GM19324 (cell line): ENCODE measurements around the gene WIPF1.
"Not testable (repeated sequence)": the region's sequence is repeated elsewhere in the genome, so short reads cannot be mapped to it uniquely, and the experiment has no call there.

ENCODE experiments used
- ATAC-seq: cut with Tn5 transposase; IDR thresholded peaks from one replicate; pipeline ENCODE4 v1.9.1; 2021; ENCODE audit warnings: mild to moderate bottlenecking, moderate library complexity; ENCODE audit not compliant: unreplicated experiment, low FRiP score

Gene WIPF1

DNA sequence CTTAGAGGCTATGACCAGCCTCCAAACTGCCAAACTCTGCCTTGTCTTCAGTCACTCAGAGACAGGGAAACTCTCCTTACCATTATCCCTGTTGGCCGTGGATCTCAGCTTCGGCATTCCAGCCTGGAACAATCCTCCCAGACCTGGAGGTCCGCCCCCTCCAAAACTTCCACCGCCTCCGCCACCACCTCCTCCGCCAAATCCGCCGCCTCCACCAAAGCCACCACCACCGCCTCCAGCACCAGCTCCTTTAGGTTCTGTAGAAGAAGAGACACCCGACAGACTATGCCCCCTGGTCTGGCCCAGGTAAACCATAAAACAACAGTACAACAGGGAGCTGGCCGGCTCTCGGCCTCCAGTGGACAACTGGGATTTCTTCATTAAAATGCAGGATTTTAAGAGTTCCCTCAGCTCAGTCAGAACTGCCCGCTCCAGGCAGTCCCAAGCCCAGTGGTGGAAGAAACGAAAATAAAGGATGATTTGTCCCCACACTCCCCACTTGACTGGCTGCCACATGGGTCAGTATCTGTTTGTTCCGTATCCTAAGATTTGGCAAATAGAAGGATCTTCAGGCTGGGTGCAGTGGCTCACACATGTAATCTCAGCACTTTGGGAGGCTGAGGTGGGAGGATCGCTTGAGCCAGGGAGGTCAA lies 22.4 kb downstream of the WIPF1 start:
- ATAC-seq, result no peak

- ATAC-seq, result no peak
Observed at GRCh38 chr2:174574657-174575056, 22.9 kb downstream of the WIPF1 start.

GRCh38 chr2:174573621-174574081 lies 24.0 kb downstream of the WIPF1 start:
- no peak for ATAC-seq

- ATAC-seq, result no peak
Observed at GRCh38 chr2:174572556-174572955, 25.0 kb downstream of the WIPF1 start.

GRCh38 chr2:174571669-174572323 lies 25.8 kb downstream of the WIPF1 start:
- no peak for ATAC-seq

- no peak for ATAC-seq
Observed at GRCh38 chr2:174570318-174570958, 27.2 kb downstream of the WIPF1 start.

DNA sequence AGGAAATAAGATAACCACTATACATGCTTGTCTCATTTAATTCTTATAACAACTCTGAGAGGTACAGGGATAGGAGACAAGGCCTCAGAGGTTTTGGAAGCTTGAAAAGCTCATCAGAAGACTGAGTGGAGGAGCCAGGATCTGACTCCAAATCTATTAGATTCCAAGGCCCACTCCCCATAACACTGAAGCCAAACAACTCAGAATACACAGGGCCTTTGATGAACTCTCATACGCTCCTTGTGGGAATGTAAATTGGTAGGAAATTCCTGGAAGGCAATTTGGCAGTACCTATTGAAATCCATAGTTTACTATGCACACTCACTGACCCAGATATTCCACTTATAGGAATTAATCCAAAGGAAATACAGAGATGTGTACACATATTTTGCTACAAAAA lies 27.9 kb downstream of the WIPF1 start:
- ATAC-seq, result no peak

- no peak for ATAC-seq
Observed at GRCh38 chr2:174568425-174568824, 29.2 kb downstream of the WIPF1 start.

DNA sequence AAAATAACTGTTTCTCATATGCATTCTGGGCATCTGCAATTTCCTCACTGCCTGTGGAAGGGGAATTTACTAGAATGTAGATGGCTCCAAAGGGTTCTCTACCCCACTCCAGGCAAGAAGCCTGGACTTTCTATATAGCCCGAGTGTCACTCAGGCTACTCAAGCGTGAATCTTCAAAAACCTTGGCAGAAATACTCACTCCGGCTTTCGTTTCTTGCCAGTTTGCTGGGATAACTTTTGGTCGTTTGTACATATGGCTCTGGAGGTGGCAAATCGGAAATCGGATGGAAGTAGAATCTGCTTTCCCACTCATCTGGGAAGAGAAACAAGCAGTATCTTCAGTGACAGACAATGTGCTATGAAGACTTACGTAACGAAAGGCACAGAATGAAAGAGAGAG lies 30.7 kb downstream of the WIPF1 start:
- ATAC-seq, result no peak

GRCh38 chr2:174563530-174564282 lies 33.9 kb downstream of the WIPF1 start:
- no peak for ATAC-seq

DNA sequence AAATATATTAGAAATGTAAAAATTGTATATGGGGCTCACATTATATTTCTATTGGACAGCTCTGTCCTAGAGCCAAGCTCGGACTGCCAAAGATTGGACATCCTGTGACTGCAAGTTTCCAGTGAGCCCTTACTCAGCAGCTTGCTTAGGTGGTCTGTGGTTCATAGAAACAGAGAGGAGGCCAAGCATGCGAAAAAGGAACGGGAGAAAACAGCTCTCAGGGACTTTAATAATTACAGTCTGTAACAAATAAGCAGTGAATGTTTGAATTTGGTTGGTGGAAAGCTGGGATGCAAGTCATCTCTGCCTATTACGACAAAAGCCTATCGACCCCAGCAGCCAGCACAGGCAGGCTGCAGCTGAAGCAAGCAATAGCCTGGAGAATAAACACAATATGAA lies 35.6 kb downstream of the WIPF1 start:
- no peak for ATAC-seq

DNA sequence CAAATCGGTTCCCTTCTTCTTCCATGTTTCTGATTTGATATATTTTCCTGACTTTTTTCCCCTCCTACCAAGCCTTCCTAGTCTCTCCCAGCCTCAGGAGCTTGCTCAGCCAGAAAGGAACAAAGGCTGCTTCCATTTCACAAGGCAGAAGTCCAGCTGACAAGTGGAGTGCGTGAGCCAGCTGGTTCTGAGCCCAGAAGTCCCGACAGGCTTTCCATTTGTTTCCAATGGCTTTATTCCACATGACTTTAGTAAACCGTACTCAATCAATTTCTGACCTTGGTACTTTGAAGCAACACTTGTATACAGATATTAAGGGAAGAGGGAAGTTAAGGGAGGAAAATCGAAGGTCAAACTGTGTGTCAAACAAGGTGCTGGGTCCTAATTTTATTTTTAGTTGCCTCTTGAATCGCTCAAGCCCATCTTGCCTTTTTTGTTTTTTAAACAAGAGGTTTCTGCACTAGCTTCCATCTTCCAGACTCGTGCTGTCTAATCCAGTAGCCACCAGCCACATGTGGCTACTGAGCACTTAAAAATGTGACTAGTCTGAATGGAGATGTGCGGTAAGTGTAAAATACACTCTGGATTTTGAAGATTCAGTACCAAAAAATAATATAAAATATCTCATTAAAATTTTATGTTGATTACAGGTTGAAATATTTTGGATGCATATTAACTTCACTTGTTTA lies 36.2 kb downstream of the WIPF1 start:
- ATAC-seq, result no peak

DNA sequence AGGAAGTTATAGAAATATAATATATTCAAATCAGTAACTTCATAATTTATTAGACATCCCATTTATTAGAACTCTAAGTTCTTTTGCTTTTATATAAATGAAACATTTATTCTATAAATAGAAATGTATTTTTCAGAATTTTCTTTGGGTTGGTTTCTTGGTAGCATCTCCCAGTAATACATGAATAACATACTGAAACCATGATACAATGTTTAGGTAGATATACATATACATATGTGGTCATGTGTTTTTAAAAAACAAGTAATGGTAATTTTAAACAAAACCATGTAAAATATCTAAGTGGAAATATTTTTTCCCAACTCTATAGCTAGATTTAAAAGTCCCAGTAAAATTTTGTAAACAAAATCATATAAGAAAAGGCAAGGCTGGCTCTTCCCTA lies 36.9 kb downstream of the WIPF1 start:
- no peak for ATAC-seq

DNA sequence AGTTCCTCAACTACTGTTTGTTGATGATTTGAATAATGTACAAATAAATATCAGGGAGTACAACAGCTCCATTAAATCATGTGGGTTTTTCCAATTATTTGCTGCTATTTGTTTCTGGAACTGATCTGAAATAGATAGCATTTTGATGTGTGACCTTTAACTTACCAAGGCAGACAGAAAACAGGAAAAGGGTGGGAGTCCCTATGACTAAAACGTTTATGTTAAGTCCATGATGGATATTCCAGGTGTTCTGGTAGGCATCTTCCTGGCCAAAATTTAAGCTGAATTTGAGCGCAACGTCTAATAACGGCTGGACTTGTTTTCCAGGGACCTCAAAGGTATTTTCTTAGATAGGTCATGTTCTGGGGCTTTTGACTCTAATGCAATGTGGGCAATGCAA lies 41.6 kb downstream of the WIPF1 start:
- ATAC-seq, result no peak

- no peak for ATAC-seq
Observed at GRCh38 chr2:174554529-174555150, 43.0 kb downstream of the WIPF1 start.

DNA sequence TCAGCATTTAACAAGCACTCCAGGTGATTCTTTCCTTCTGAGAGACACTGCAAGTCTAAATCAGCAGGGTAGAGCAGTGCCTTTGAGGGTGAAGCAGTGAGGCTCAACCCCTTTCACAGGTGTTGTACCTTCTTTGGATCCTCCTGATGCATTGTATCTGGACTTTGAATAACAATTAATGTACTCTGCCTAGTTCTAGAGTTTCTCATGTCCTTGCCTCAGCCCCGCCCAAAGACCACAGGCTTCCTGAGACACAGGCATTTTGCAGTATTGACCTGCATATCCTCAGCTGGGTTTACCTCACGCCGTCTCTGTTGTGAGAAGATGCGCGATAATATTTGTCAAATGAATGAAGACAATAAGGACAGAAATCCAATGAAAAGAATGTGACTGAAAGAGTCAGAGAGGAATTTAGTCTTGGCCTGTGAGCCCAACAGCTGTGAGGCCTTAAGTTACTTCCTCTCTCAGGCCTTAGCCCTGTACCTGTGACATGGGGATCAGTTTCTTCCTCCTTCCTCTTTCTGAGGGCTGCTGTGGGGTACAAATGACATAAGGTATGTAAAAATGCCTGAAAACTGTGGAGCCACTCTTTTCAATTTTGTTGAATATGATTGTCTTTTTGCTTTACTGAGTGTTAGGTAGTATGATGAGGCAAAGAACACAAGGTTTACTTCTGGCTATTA lies 43.7 kb downstream of the WIPF1 start:
- ATAC-seq, result peak; percentile 66

- no peak for ATAC-seq
Observed at GRCh38 chr2:174552880-174553279, 44.7 kb downstream of the WIPF1 start.

DNA sequence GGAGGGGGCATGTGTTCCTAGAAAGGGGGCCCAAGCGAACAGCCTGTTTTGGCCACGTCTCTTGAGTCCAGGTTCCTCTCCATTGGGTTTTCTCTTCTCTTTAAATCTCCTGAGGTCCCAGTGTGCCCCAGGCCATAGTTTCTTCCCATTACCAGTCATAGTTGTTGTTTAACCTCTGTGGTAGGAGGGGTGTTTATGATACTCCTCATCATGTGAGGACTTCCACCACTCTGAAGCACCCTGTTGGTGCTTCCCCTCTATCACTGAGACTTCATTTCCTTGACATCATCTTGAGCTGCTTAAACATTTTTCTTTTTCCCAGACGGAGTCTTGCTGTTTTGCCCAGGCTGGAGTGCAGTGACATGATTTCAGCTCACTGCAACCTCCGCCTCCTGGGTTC lies 45.9 kb downstream of the WIPF1 start:
- ATAC-seq, result no peak

DNA sequence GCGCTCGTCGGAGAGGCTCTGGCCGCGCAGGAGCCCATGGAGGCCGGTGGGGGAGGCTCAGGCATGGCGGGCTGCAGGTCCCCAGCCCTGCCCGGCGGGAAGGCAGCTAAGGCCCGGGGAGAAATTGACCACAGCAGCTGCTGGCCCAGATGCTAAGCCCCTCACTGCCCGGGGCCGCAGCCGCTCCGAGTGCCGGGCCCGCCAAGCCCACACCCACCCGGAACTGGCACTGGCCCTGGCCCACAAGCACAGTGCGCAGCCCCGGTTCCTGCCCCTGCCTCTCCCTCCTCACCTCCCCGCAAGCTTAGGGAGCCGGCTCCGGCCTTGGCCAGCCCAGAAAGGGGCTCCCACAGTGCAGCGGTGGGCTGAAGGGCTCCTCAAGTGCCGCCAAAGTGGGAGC lies 49.0 kb downstream of the WIPF1 start:
- ATAC-seq, result not testable (repeated sequence)

DNA sequence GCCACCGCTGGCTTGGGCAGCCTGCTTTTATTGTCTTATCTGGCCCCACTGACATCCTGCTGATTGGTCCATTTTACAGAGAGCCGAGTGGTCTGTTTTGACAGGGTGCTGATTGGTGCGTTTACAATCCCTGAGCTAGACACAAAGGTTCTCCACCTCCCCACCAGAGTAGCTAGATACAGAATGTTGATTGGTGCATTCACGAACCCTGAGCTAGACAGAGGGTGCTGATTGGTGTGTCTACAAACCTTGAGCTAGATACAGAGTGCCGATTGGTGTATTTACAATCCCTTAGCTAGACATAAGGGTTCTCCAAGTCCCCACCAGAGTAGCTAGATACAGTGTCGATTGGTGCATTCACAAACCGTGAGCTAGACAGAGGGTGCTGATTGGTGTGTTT lies 49.6 kb downstream of the WIPF1 start:
- ATAC-seq, result not testable (repeated sequence)
